Measurements from ENCODE around the gene RAB44. TPM values are rescaled to one million over a fixed set of nuclear protein-coding genes. Genes with fewer than 3 reads are reported as not detected.

The RAB44 gene
- total RNA-seq, 4 donors from 2014 or later, result 0.14 to 1.1 (median 0.46) TPM

DNA sequence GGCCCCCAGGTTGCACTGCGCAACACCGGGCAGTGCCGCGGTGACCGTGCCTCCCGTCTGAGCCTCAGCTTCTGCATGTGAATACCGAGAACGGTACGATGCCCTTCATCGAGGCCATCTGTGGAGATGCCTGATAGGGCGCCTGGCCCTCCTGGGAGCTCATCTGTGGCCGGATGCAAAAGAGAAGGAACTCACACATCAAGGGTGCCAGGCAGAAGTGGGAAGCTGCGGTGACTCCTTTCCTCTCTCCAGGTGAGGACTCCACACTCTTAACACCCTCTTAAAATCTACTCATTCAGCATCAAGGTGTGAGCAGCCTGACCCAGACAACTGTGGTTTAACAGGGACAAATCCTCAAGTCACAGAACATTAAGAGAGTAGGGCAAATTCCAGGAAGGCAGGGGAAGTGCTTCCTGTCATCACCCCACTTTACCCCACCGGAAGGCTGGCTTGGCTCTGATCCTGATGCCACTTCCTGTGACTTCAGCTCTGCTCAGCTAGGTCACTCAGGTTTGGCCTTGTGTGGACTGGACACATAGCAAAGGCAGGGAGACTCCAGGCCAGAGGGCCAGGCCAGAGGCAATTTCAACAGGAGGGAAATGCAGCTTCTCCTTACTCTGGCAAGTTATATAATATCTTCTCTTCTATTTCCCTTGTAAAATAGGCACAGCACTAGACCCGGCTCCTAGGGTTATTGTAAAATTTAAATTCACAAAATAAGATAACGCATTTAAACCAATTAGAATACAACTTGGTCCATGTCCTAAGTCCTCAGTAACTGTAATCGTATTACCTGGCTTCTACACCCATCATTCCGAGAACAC is 72.3 kb downstream of the RAB44 start:
- no peaks in the 10 kb centered on the region for H3K9me3 ChIP-seq
- peaks cover 0 to 28% (median 2%) of the 10 kb centered on the region in 4 donors for H3K4me1 ChIP-seq
- intact Hi-C loops (cut with DNase I; ENCODE audit: low total_unique reads) (loop anchor here (5.0 kb wide), 1 partner anchor 77 kb away; no protein-coding TSS in a partner anchor), in situ Hi-C loops (cut with MboI; ENCODE audit: low pct_ligation_motif_present in 1 of 4, low pct_unique_long_range_greater_than_20kb in 1 of 4, low sequenced_read_pairs in 3 of 4) (loop anchor here (5.0 to 25.0 kb wide), 7 partner anchors 72 to 442 kb away; partner anchors contain the start of gene FGD2 (in 1 of the 4))
- H3K27me3 ChIP-seq, result no peaks in the 10 kb centered on the region
- WGBS, 2 donors (ENCODE audit: low coverage in 1 of 2), result 17 to 74% methylated on average over 7 to 18 of the region's 18 CpGs
- H3K4me3 ChIP-seq, result no peak overlapping the region
- no peaks in the 10 kb centered on the region for H3K36me3 ChIP-seq
- TF ChIP-seq POLR2AphosphoS5 (IDR thresholded peaks at IDR 0.05) (no peak), EP300 (IDR thresholded peaks at IDR 0.05; ENCODE audit: low read depth) (no peak), POLR2A (IDR thresholded peaks at IDR 0.05) (no peak)
- TF ChIP-seq, protein P1, sequence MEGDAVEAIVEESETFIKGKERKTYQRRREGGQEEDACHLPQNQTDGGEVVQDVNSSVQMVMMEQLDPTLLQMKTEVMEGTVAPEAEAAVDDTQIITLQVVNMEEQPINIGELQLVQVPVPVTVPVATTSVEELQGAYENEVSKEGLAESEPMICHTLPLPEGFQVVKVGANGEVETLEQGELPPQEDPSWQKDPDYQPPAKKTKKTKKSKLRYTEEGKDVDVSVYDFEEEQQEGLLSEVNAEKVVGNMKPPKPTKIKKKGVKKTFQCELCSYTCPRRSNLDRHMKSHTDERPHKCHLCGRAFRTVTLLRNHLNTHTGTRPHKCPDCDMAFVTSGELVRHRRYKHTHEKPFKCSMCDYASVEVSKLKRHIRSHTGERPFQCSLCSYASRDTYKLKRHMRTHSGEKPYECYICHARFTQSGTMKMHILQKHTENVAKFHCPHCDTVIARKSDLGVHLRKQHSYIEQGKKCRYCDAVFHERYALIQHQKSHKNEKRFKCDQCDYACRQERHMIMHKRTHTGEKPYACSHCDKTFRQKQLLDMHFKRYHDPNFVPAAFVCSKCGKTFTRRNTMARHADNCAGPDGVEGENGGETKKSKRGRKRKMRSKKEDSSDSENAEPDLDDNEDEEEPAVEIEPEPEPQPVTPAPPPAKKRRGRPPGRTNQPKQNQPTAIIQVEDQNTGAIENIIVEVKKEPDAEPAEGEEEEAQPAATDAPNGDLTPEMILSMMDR (IDR thresholded peaks at IDR 0.05), result no peak
- no peak for DNase-seq
- peak overlapping the region in 1 of 4 donors; percentile 22 for H3K27ac ChIP-seq

DNA sequence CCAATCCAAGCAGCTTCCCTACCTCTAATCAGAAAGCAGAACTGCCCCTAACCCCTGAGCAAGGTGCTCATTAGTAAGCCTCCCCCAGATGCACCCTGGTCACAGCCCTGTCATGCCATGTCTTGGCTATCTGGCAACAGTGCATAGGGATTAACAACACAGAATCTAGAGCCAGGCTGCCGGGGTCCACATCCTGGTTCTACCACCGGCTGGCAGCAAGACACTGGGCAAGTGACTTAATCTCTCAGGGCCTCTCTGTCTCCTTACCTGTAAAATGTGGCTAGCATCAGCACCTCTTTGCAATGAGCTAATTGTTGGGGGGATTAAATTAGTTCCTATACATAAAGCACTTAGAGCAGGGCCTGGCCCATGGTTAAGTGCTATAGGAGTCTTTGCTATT is 73.5 kb downstream of the RAB44 start:
- Histone ChIP-seq H3K4me1 (peaks cover 0 to 22% (median 0%) of the 10 kb centered on the region in 4 donors), H3K27me3 (no peaks in the 10 kb centered on the region), H3K4me3 (no peak overlapping the region), H3K36me3 (no peaks in the 10 kb centered on the region), H3K27ac (no peak overlapping the region), H3K9me3 (no peaks in the 10 kb centered on the region)
- in situ Hi-C loops (cut with MboI; ENCODE audit: low pct_ligation_motif_present in 1 of 4, low pct_unique_long_range_greater_than_20kb in 1 of 4, low sequenced_read_pairs in 3 of 4), result loop anchor here (5.0 to 25.0 kb wide), 6 partner anchors 71 to 441 kb away; partner anchors contain the start of gene FGD2 (in 1 of the 4)
- TF ChIP-seq POLR2AphosphoS5 (IDR thresholded peaks at IDR 0.05), result no peak
- TF ChIP-seq, protein P1 (IDR thresholded peaks at IDR 0.05), result no peak
- TF ChIP-seq EP300 (IDR thresholded peaks at IDR 0.05; ENCODE audit: low read depth), result no peak
- TF ChIP-seq POLR2A (IDR thresholded peaks at IDR 0.05), result no peak
- intact Hi-C loops (cut with DNase I; ENCODE audit: low total_unique reads), result no loop called here
- WGBS, 2 donors (ENCODE audit: low coverage in 1 of 2), result 92% methylated on average over 2 of the region's 2 CpGs; no CpG with 5 or more reads in 1 of the 2 donors
- no peak for DNase-seq

DNA sequence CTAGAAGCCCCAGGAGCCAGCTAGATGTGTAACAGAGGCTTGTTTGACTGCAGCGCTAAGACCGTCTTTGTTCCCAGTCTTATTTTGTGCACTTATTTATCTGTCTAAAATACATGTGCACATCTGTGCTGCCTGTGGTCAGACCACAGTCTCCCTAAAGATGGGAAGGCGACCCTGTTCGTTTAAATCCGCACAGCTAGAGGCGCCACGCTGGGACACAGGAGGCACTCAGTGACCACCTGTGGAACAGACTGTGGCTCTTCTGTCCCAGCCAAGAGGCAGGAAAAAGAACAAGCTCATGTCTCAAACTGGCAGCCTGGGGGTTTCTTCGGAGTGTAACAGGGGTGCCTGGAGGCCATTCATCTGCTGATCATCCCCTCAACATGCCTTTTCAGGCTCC is 74.8 kb downstream of the RAB44 start:
- no peaks in the 10 kb centered on the region for H3K36me3 ChIP-seq
- H3K27ac ChIP-seq, result no peak overlapping the region
- no peak overlapping the region for H3K4me3 ChIP-seq
- 80 to 100% methylated on average over 2 to 8 of the region's 8 CpGs for WGBS, 2 donors (ENCODE audit: low coverage in 1 of 2)
- no peaks in the 10 kb centered on the region for H3K9me3 ChIP-seq
- intact Hi-C loops (cut with DNase I; ENCODE audit: low total_unique reads), result no loop called here
- H3K27me3 ChIP-seq, result no peaks in the 10 kb centered on the region
- TF ChIP-seq POLR2A (IDR thresholded peaks at IDR 0.05) (no peak), POLR2AphosphoS5 (IDR thresholded peaks at IDR 0.05) (no peak), EP300 (IDR thresholded peaks at IDR 0.05; ENCODE audit: low read depth) (no peak)
- TF ChIP-seq, protein P1 (IDR thresholded peaks at IDR 0.05), result no peak
- DNase-seq, result no peak
- H3K4me1 ChIP-seq, result peaks cover 0 to 20% (median 0%) of the 10 kb centered on the region in 4 donors
- in situ Hi-C loops (cut with MboI; ENCODE audit: low pct_ligation_motif_present in 1 of 4, low pct_unique_long_range_greater_than_20kb in 1 of 4, low sequenced_read_pairs in 3 of 4), result loop anchor here (5.0 to 25.0 kb wide), 6 partner anchors 70 to 440 kb away; partner anchors contain the start of gene FGD2 (in 1 of the 4)

DNA sequence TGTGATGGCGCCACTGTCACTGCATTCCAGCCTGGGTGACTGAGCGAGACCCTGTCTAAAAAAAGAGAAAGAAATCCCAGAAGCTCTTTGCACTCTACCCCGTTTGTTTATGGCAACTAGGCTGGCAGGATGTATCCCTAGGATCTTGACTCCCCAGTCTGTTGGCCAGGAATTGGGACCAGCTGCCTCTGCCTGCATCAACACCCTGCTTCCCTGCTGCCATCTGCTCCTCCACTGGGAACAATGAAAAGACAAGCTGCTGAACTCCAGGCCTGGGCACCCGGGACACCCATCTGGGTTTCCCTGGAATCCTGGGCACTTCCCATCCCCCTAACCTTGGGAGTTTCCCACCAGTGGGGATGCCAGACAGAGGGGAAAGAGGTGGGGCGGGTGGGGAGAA is 76.7 kb downstream of the RAB44 start:
- WGBS, 2 donors (ENCODE audit: low coverage in 1 of 2), result 84 to 100% methylated on average over 1 to 5 of the region's 5 CpGs
- Histone ChIP-seq H3K4me1 (peaks cover 0 to 9% (median 0%) of the 10 kb centered on the region in 4 donors), H3K9me3 (no peaks in the 10 kb centered on the region), H3K4me3 (no peak overlapping the region), H3K27me3 (no peaks in the 10 kb centered on the region), H3K36me3 (no peaks in the 10 kb centered on the region), H3K27ac (no peak overlapping the region)
- DNase-seq, result no peak
- TF ChIP-seq, protein P1 (IDR thresholded peaks at IDR 0.05), result no peak
- in situ Hi-C loops (cut with MboI; ENCODE audit: low pct_ligation_motif_present in 1 of 4, low pct_unique_long_range_greater_than_20kb in 1 of 4, low sequenced_read_pairs in 3 of 4) (loop anchor here (5.0 to 25.0 kb wide), 6 partner anchors 68 to 438 kb away; partner anchors contain the start of gene FGD2 (in 1 of the 4)), intact Hi-C loops (cut with DNase I; ENCODE audit: low total_unique reads) (no loop called here)
